ENCODE results near the gene ROBO3. TPM values are rescaled to one million over a fixed set of nuclear protein-coding genes. Genes with fewer than 3 reads are reported as not detected.

The ROBO3 gene
- total RNA-seq, 4 donors from 2014 or later, result 1.9 to 5.3 (median 3.3) TPM

DNA sequence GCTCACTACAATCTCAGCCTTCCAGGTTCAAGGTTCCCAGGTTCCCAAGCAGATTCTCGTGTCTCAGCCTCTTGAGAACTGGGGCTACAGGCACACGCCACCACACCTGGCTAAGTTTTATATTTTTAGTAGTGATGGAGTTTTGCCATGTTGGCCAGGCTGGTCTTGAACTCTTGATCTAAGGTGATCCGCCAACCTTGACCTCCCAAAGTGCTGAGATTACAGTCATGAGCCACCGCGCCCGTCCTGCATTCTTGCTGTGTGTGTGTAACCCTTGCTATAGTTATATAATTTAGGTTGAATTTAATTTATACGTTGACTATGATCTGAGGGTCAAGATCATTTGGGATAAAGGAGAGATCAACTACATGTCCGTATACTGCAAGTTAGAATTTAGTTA is 29.3 kb upstream of the ROBO3 start:
- WGBS, 2 donors, result 85 to 87% methylated on average over 8 of the region's 8 CpGs
- no peak for TF ChIP-seq POLR2A (IDR thresholded peaks at IDR 0.05)
- TF ChIP-seq, protein P1, sequence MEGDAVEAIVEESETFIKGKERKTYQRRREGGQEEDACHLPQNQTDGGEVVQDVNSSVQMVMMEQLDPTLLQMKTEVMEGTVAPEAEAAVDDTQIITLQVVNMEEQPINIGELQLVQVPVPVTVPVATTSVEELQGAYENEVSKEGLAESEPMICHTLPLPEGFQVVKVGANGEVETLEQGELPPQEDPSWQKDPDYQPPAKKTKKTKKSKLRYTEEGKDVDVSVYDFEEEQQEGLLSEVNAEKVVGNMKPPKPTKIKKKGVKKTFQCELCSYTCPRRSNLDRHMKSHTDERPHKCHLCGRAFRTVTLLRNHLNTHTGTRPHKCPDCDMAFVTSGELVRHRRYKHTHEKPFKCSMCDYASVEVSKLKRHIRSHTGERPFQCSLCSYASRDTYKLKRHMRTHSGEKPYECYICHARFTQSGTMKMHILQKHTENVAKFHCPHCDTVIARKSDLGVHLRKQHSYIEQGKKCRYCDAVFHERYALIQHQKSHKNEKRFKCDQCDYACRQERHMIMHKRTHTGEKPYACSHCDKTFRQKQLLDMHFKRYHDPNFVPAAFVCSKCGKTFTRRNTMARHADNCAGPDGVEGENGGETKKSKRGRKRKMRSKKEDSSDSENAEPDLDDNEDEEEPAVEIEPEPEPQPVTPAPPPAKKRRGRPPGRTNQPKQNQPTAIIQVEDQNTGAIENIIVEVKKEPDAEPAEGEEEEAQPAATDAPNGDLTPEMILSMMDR (IDR thresholded peaks at IDR 0.05), result no peak
- intact Hi-C loops (cut with DNase I; ENCODE audit: low total_unique reads), result loop anchor here (10.0 kb wide), 1 partner anchor 171 kb away; no protein-coding TSS in a partner anchor
- no peak overlapping the region for H3K4me3 ChIP-seq (ENCODE audit: low read depth, poor library complexity, severe bottlenecking)
- no peak for DNase-seq (ENCODE audit: low spot score in 2 of 2)

DNA sequence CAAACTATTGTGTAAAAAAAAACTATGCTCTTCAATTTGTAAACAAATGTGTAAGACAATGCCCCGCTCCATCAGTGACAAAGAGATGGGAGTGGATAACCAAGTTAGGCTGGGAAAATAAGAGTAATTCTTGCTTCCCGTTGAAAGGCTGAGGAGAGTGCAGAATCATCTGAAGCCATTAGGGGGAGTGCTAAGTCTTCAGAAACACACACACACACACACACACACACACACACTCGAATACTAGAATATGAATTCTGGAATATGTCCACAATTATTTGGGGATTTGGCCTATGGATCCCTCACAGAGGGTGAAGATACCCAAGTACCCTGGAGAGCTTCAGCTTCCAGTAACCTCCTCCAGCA is 27.8 kb upstream of the ROBO3 start:
- intact Hi-C loops (cut with DNase I; ENCODE audit: low total_unique reads), result loop anchor here (10.0 kb wide), 1 partner anchor 173 kb away; no protein-coding TSS in a partner anchor
- 16 to 22% methylated on average over 3 of the region's 3 CpGs for WGBS, 2 donors

DNA sequence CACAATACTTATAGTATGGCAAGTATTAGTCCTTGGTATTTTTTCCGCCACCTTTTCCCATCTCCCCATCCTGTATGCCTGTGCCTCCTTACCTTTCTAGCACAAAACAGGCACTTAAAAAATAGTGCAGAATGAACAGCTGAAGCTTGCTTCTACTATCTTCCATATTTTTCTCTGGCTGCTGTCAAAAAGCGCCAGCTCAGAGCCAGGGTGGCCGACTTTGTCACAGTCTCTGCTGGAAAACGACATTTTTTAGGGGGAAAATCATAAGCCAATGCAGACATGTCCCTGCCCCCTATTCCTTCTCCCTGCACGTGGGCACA is 26.5 kb upstream of the ROBO3 start:
- WGBS, 2 donors, result 26 to 39% methylated on average over 5 of the region's 5 CpGs
- TF ChIP-seq POLR2A (IDR thresholded peaks at IDR 0.05), result no peak
- TF ChIP-seq, protein P1 (IDR thresholded peaks at IDR 0.05), result no peak
- no peak overlapping the region for H3K4me3 ChIP-seq (ENCODE audit: low read depth, poor library complexity, severe bottlenecking)
- intact Hi-C loops (cut with DNase I; ENCODE audit: low total_unique reads), result loop anchor here (10.0 kb wide), 1 partner anchor 174 kb away; no protein-coding TSS in a partner anchor
- DNase-seq (ENCODE audit: low spot score in 2 of 2), result no peak

More for the DNA sequence above, 27.8 kb upstream of the ROBO3 start:
- TF ChIP-seq POLR2A (IDR thresholded peaks at IDR 0.05), result no peak
- TF ChIP-seq, protein P1 (IDR thresholded peaks at IDR 0.05), result no peak
- no peak overlapping the region for H3K4me3 ChIP-seq (ENCODE audit: low read depth, poor library complexity, severe bottlenecking)
- no peak for DNase-seq (ENCODE audit: low spot score in 2 of 2)

DNA sequence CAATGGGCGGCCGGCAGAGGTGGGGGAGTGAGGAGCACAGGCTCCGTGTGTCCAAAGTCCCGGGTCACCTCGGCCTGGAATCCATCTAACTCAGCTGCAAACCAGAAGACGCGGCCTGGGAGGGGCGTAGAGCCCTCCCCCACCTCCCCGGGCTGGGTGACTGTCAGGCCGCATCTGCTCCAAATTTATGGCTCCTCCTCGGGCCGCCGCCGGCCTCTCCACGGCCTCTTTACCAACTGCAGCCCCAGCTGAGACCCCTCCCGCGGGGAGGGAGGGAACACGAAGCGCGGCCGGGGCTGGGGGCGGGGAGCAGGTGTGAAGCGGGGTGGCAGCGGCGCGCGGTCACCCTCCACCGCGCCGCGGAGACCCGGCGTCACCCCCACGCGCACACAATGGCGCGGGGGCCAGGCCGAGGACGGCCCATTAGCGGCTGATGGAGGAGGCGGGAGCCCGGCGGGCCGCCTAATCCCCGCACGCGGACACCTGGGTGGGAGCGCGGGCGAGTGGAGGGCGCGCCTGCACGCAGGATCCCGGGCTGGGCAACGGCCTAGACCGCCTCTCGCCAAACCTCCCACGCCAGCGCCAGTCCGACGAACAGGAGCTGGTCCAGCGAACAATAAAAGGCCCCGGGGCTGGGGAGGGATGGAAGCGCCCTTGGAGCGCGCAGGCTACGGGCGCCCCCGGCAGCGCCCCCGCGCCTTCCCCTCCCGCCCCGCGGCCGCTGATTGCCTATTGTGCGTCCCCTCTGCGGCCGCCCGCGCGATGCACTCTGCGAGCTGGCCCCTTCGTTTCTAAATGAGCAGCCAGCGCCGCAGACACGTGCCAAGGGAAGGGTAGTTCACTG is 25.9 kb upstream of the ROBO3 start:
- TF ChIP-seq POLR2A (IDR thresholded peaks at IDR 0.05), result no peak
- TF ChIP-seq, protein P1 (IDR thresholded peaks at IDR 0.05), result no peak
- intact Hi-C loops (cut with DNase I; ENCODE audit: low total_unique reads), result loop anchor here (10.0 kb wide), 1 partner anchor 175 kb away; no protein-coding TSS in a partner anchor
- no peak overlapping the region for H3K4me3 ChIP-seq (ENCODE audit: low read depth, poor library complexity, severe bottlenecking)
- DNase-seq (ENCODE audit: low spot score in 2 of 2), result no peak
- WGBS, 2 donors, result 2% methylated on average over 52 to 75 of the region's 87 CpGs

DNA sequence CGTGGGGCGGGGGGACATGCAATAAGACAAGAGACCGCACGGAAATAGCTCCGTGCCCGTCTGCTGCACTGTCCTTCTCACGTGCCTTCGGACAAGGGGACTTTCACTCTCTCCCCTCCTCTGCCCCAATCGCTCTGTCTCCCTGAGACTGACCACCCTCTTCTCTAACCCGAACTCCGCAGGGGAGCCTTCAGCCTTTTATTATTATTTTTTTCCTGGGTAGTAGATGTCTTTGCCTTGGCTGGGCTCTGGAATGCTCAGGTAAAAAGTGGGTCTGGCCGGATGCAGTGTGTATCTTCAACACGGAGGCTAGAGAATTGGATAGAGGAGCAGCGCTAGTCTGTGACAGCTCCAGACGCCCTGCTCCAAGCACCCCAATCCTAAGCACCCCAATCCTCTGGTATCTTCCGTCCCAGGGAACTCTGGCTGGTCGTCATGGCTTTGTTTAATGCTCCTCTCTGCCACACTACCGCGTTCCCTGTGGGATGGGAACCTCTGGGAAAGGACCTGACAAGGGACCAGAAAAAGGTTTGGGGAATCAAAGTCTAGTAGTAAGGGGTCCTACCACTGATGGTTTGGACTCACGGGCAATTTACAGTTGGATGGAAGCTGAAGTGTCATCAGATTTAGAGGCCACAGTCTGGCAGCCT is 25.1 kb upstream of the ROBO3 start:
- 13 to 14% methylated on average over 20 of the region's 20 CpGs for WGBS, 2 donors
- intact Hi-C loops (cut with DNase I; ENCODE audit: low total_unique reads), result loop anchor here (10.0 kb wide), 1 partner anchor 175 kb away; no protein-coding TSS in a partner anchor
- DNase-seq (ENCODE audit: low spot score in 2 of 2), result no peak
- TF ChIP-seq POLR2A (IDR thresholded peaks at IDR 0.05), result no peak
- TF ChIP-seq, protein P1 (IDR thresholded peaks at IDR 0.05), result no peak
- no peak overlapping the region for H3K4me3 ChIP-seq (ENCODE audit: low read depth, poor library complexity, severe bottlenecking)

All from lower leg skin (tissue), 4 donors.